ENCODE measurements around the gene DGKB.

The DGKB gene

GRCh38 chr7:14858866-14859265, 43.7 kb downstream of the DGKB start:
- DNase-seq: no peak

GRCh38 chr7:14858410-14858809, 44.1 kb downstream of the DGKB start:
- no peak for DNase-seq

- DNase-seq: no peak
Measured at GRCh38 chr7:14855033-14855794, 47.3 kb downstream of the DGKB start.

DNA sequence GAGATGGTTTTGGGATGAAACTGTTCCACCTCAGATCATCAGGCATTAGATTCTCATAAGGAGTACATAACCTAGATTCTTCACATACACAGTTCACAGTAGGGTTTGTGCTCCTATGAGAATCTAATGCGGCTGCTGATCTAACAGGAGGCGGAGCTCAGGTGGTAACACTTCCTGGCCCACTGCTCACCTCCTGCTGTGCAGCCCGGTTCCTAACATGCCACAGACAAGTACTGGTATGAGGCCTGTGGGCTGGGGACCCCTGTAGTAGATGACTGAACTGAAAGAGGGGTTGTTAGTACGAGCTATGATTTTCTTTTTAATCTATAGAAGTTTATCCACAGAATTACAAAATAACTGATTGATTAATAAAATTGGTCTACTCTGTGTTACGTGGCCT, 48.1 kb downstream of the DGKB start:
- DNase-seq: no peak

- no peak for DNase-seq
Measured at GRCh38 chr7:14851610-14852009, 50.9 kb downstream of the DGKB start.

GRCh38 chr7:14850039-14850438, 52.5 kb downstream of the DGKB start:
- no peak for DNase-seq

GRCh38 chr7:14846405-14846804, 56.1 kb downstream of the DGKB start:
- DNase-seq: no peak

GRCh38 chr7:14843755-14844154, 58.8 kb downstream of the DGKB start:
- no peak for DNase-seq

DNA sequence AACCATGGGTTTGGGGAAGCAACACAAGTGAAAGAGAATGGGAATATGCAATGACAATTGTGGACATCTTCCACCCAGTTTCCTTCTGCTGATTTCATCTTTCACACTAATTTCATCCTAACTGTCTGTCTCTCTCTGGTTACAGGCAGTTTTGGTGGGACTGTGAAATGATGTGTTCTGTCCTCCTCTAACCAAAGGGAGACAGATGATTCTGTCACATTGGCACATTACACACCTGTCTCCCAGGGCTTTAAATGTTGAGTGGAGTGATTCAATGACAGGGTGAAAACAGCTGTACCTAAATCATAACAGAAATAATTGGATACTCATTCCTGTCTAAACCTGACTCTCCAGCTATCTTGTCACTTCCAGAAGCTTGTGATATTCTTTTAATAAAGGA, 60.0 kb downstream of the DGKB start:
- no peak for DNase-seq

DNA sequence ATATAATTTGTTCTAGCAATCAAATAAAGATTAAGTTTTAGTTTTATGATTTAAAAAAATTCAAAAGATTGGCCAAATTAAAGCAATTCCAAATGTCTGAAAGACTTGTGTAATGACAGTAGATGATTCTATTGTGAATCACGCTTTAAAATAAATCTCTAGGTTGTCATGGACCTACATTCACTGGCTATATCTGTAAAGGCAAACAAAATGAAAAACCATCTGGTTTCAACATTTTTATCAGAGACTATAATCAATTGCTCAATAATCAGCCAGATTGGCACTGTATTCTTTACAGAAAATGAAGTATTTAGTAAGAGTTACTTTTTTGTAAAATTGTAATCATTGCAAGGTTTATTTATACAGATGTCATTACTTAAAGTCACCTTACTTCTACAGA, 60.7 kb downstream of the DGKB start:
- no peak for DNase-seq

DNA sequence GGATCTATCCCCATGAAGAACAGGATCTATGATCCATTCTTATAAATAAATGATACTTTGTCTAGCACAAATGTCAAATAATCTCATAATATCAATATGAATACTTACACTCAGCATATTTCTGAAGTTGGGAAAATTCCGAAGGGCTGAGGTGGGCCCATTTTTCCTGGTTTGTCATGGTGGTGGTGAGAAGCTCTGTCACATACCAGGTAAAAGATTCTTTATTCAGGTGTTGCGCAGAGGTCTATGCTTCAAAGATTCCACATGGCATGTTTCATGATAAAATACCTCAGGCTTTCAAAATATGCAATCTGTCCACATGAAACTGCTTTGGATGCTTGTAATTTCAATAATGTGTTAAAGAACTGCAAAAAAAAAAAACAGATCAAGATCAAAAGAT, 61.5 kb downstream of the DGKB start:
- DNase-seq: no peak

DNA sequence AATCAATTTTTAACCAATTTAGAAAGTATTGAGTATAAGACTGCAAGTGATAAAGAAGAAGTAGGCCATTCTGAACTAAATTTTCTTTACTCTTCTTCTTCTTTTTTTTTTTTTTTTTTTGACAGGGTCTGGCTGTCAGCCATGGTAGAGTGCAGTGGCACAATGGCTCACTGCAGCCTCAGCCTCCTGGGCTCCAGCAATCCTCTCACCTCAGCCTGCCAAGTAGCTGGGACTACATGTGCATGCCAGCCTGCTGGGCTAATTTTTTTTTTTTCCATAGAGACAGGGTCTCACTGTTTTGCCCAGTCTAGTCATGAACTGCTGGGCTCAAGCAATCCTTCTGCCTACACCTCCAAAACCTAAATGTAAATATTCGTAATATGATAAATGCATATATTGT, 63.2 kb downstream of the DGKB start:
- no peak for DNase-seq

- DNase-seq: no peak
Measured at GRCh38 chr7:14837216-14837615, 65.3 kb downstream of the DGKB start.

DNA sequence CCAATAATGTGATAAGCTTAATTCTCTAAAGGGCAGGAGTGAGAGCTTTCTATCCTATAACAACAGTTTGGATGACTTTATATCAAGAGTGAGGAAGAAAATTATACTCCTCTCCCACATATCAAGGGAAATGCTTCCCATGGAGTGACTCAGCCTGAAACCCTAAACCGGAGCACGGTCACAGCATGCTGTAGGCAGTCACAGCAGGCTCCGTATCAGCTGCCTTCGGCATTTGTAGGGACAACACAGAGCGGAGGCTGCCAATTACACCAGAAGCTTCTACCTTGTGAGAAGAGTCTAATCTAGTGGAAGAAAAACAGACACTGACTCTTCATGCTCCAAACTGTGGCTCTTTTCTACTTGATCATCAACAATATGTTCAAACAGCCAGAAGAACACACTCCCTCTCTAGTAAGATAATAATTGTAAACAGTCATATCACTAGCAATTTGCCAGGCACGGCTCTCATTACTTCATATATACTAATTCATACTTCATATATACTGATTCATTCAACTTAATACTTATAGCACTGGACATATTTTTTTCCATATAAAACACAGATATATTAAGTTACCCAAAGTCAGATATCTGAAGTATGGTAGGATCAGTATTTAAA, 65.9 kb downstream of the DGKB start:
- no peak for DNase-seq

DNA sequence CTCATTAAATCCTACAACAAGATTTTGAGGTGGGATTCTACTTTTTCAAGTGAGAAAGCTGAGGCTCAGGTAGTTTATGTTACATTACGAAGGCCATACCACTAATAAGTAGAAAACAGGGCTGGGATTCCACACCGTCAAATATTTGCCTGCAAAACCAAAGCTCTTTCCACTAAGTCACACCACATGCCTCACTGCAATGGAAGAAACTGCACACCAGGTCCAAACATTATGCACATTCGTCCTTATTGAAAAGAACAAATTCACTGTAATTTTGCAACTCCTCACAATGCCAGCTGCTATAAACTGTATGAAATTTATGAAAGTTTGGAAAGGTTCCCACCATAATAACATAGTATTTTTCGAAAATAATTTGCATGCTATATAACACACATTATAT, 66.5 kb downstream of the DGKB start:
- no peak for DNase-seq

DNA sequence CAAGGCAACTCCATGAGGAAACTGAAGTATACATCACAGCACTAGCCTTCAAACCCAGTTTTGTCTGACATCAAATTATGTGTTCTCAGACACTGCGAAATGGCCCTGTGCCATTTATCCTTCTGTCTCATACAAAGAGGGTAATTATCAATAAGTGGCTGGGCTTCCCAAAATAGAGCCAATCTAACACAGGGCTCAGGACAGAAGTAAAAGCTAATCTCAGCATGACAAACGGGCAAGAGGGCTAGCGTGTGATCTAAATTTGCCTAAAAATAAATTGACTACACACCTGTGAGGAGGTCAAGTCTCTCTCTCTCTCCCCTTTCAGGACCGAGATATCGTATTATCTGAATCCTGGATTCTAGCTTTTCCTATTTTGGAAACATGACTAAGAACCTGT, 67.2 kb downstream of the DGKB start:
- DNase-seq: no peak

GRCh38 chr7:14834883-14835282, 67.7 kb downstream of the DGKB start:
- no peak for DNase-seq

DNA sequence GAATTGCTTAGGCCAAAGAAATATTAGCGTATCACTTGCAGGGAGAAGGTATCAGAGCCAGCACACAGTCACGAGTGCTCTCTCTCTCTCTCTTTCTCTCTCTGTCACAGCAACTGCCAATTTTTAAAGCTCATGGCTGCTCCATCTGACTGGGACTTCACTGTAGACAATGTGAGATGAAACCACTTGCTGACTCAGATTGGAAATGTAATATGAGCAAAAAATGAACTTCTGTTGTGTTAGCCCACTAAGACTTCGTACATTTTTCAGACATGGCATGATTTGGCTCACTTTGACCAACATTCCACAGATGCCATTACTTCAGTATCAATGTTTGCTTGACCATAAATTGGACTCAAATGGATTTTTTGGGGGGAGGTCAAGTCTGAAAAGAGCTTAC, 68.1 kb downstream of the DGKB start:
- no peak for DNase-seq

GRCh38 chr7:14833707-14834106, 68.8 kb downstream of the DGKB start:
- DNase-seq: no peak

- DNase-seq: no peak
Measured at GRCh38 chr7:14828053-14828452, 74.5 kb downstream of the DGKB start.

- DNase-seq: no peak
Measured at GRCh38 chr7:14826426-14826825, 76.1 kb downstream of the DGKB start.

- no peak for DNase-seq
Measured at GRCh38 chr7:14825912-14826311, 76.6 kb downstream of the DGKB start.

GRCh38 chr7:14822481-14822854, 80.1 kb downstream of the DGKB start:
- DNase-seq: no peak

DNA sequence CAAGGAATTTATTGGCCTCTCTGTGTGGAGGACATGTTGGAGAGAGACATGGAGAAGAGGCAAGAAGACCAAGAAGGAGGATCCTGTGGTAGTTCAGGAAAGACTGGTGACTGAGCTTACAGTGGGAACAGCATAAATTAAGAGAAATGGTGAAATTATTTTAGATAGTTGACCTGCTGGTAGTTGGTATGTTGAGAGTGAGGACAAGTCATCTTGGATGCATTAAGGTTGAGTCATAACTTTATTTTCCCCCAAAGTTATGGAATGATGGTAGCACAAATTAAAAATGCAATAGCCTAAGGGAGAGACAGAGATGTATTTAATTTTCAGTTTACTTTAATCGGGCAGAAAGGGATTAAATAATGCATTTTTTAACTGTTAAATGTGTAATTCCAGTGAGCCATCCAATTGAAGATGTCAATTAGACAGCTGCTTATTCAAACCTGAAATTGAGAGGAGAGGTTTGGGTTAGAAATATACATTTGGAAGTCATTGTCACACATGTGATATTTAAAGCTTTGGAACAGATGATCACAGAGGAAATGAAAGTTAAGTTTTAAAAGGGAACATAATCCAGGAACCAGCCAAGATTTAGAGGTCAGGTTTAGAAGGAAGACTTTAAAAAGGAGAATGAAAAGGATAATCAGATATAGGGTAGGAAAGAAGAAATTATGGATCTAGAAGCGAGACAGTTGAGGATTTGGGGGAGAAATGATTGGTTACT, 80.6 kb downstream of the DGKB start:
- no peak for DNase-seq

Measured in activated CD4-positive, CD25-positive, alpha-beta regulatory T cell (primary cell).